Dermis microvascular lymphatic vessel endothelial cell (primary cell): ENCODE results near the gene KCND1. TPM values are rescaled to one million over a fixed set of nuclear protein-coding genes. Genes with fewer than 3 reads are reported as not detected.

Experiments
- DNase-seq, 2 donors: peaks; one replicate each; pipeline versions ENCODE4 v3.0.0 to v3.0.0-alpha.2; 2010; ENCODE audit warnings: low read depth in 2 of 2
- total RNA-seq: library from RNA; depleted of rRNA; stranded (reverse); fragments of >200 nt; gene quantifications from 2 replicates; pipeline ENCODE4 v1.2.1, GENCODE V29; 2014

Gene KCND1
- total RNA-seq, 1 donor from 2014 or later: 0.13 TPM

- DNase-seq: no peak
Observed at GRCh38 chrX:48975041-48975440, 3.4 kb upstream of the KCND1 start.

GRCh38 chrX:48974574-48974973 lies 2.9 kb upstream of the KCND1 start:
- no peak for DNase-seq

- DNase-seq: no peak
Observed at GRCh38 chrX:48974033-48974432, 2.4 kb upstream of the KCND1 start.

GRCh38 chrX:48972220-48973164 lies 848 bp upstream of the KCND1 start:
- peak in 1 of 2 donors; percentile 55 for DNase-seq

GRCh38 chrX:48969471-48969870 lies 2.2 kb downstream of the KCND1 start:
- DNase-seq: no peak

- DNase-seq: no peak
Observed at GRCh38 chrX:48968377-48968776, 3.3 kb downstream of the KCND1 start.

GRCh38 chrX:48966796-48967579 lies 4.7 kb downstream of the KCND1 start:
- DNase-seq: no peak

GRCh38 chrX:48965959-48966358 lies 5.7 kb downstream of the KCND1 start:
- no peak for DNase-seq

GRCh38 chrX:48961585-48962091 lies 10.0 kb downstream of the KCND1 start:
- no peak for DNase-seq

- no peak for DNase-seq
Observed at GRCh38 chrX:48960291-48960690, 11.4 kb downstream of the KCND1 start.

GRCh38 chrX:48958635-48959094 lies 13.0 kb downstream of the KCND1 start:
- DNase-seq: peak in 1 of 2 donors; percentile 49

- DNase-seq: peak; percentile 96 to 98
Observed at GRCh38 chrX:48957827-48958634, 13.6 kb downstream of the KCND1 start.

GRCh38 chrX:48957477-48957826 lies 14.2 kb downstream of the KCND1 start, which contains the start of gene OTUD5:
Gene OTUD5 (minus strand): TSS chrX:48957607. CDS start chrX:48957570, 37 bp downstream.
- DNase-seq: no peak

- peak in 1 of 2 donors; percentile 43 for DNase-seq
Observed at GRCh38 chrX:48956728-48957414, 14.8 kb downstream of the KCND1 start.

GRCh38 chrX:48948589-48948988 lies 23.1 kb downstream of the KCND1 start:
- no peak for DNase-seq

GRCh38 chrX:48945517-48946348 lies 25.9 kb downstream of the KCND1 start:
- peak in 1 of 2 donors; percentile 55 for DNase-seq

GRCh38 chrX:48942895-48943294 lies 28.7 kb downstream of the KCND1 start:
- no peak for DNase-seq

- DNase-seq: no peak
Observed at GRCh38 chrX:48940404-48940955, 31.2 kb downstream of the KCND1 start.

- no peak for DNase-seq
Observed at GRCh38 chrX:48939524-48940228, 32.0 kb downstream of the KCND1 start.
